CD4-positive, alpha-beta T cell treated with Interleukin-2 at 100 ng/mL for 4 hours (primary cell): ENCODE data around the gene NUP205.
A peak's percentile ranks its signal among the peaks of the same experiment; 100 is the strongest.
"Not testable (repeated sequence)": the region's sequence is repeated elsewhere in the genome, so short reads cannot be mapped to it uniquely, and the experiment has no call there.

Experiments
- DNase-seq: peaks from one replicate; pipeline ENCODE4 v3.0.0-alpha.2; 2020; ENCODE audit warnings: low spot score

Gene NUP205

DNA sequence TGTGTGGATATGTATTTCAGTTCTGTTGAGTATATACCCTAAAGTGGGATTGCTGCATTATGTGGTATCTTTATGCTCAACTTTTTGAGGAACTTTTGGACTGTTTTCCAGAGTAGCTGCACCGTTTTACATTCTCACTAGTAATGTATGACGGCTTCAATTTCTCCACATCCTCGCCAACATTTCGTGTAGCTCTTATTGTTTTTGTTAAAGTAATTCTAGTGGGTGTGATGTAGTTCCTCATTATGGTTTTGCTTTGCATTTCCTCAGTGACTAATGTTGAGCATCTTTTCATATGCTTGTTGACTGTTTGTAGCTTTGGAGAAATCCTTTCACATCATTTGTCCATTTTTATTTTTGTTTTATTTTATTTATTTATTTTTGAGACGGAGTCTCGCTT, 109.1 kb downstream of the NUP205 start:
- peak; percentile 1 for DNase-seq

DNA sequence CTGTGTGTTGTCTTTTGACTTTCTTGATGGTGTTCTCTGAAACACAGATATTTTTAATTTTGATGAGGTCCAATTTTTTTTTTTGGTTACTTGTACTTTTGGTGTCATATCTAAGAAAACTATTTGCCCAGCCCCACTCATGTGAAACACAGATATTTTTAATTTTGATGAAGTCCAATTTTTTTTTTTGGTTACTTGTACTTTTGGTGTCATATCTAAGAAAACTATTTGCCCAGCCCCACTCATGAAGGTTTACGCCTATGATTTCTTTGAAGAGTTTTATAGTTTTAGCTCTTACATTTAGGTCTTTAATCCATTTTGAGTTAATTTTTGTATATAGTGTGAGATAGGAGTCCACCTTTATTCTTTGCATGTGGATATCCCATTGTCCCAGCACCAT, 109.9 kb downstream of the NUP205 start:
- not testable (repeated sequence) for DNase-seq

- not testable (repeated sequence) for DNase-seq
These were observed 111.2 kb downstream of the NUP205 start for GRCh38 chr7:135668852-135669395.

DNA sequence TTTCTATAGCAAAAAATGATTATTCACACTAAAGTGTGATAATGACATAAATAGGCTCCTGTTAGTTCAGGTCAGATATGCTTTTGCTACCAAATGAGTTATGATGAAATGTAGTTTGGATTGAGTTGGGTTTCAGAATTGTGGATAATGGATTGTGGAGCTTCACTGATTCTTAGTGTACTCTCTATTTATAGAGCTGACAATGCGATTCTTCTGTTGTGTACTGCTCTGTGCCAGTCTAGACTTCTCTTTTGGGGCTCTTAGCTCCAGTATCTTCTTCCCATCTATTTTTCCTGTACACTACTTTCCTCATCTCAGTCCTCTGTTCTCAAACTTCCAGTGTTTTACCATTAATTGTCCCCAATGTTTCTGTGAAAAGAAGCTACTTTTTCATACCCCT, 112.1 kb downstream of the NUP205 start:
- DNase-seq, result no peak

- DNase-seq, result no peak
These were observed 112.5 kb downstream of the NUP205 start for GRCh38 chr7:135670179-135670578.

GRCh38 chr7:135672560-135673359, 115.0 kb downstream of the NUP205 start:
- DNase-seq, result peak; percentile 19

DNA sequence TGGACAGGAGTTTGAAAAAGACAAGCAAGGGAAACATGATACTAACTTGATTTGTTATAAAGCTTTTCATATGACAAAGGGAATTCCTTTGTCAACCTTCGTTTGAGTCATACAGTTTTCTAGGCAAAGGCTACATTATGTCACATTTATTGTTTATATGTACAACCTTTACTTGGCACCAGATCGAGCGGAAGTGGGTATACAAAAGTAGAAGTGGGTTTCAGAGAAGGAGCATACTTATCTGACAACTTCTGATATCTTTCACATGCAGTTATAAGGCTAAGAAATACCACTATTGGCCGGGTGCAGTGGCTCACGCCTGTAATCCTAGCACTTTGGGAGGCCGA, 115.6 kb downstream of the NUP205 start:
- DNase-seq, result no peak

DNA sequence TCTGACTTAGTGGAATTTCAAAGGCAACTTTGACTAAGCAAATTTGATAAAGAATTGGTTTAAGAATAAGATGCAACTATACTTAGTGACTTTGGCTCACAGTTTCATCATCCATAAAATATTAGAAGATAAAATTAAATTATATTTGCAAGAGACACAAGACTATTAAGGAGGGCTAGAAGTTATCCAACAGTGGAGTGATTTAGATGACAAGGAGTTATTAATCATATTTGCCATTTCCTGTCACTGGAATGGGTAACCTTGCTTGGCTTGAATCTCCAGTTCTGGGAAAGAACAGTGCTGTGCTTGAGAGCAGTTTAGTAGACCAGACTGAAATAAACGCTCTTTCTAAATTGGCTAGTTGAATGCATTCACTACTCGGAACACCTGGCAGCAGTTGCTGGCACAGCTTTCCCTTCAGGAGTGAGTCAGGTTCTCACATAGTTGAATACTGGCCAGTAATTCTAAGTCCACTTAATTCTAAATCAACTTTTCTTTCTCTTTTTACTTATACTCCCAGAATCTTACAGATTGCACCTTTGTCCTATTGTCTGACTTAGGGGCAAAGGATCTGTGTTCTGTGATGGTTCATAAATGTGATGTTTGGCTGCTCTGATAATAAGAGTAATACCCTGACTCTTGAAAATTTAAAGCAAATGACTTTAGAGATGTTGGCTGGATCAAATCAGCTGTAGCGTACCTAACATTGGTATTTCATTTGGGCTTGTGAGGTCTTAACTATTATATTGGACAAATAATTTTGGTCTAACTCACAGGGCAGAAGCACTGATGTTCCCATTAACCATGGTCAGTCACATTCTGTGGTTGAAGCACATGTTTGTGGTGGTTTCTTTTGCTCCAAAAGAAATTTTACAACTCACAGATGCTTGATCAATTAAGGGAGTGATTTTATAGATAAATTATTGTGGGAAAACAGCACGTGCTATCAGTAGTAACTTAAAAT, 121.2 kb downstream of the NUP205 start:
- DNase-seq, result no peak

DNA sequence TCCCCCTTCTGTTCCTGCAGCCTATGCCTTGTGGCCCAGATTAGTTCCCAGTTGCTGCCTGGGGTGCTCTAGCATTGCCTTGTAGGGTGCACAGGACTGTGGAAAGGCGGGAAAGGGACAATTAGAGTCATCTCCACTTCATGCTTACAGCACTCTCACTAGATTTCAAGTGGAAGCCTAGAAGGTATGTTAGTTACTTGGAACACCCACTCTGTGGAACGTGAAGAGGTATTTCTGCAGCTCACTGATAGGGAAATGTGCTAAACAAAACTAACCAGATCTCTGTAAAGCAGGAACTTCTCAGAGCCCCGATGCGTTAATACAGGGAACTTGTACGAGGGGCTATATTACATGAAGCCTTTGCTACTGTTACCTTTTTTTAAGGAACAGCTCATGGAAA, 124.0 kb downstream of the NUP205 start:
- no peak for DNase-seq

DNA sequence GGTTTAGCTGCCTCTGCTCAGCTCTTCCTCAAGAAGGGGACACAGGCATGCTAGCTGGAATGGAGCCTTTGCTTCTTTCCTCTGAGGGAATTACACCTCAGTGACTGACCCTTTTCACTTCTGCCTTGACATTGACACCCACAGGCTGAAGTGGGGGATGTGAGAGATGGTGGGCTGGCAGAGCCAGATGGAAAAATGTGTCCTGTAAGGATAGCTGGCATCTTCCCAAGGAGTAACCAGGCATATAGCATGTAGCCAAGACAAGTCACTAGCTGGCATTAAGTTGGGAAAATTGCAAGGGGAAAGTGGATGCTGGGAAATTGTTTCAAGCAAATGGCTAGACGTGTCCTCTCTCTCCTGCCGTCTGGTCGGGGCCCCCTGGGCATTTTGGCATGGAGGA, 124.5 kb downstream of the NUP205 start:
- DNase-seq, result no peak

- DNase-seq, result no peak
These were observed 125.9 kb downstream of the NUP205 start for GRCh38 chr7:135683609-135684008.

DNA sequence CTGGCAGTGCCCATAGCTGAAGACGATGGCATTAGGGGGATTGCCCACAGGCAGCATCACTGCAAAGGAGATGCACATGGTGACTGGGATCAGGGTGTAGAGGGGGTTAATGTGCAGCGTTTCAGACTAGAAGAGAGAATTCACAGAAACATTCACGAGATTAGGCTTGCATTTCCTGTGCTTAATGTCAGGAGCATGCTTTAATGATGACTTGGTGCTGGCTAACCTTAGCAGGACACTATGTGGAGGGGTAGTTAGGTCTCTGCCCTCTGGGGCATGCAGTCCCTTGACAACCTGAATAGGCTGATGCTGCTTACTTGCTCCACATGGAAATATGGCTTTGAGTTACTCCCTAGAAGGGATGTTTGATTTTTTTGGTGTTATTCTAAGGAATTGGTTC, 126.4 kb downstream of the NUP205 start:
- no peak for DNase-seq

- DNase-seq, result no peak
These were observed 127.0 kb downstream of the NUP205 start for GRCh38 chr7:135684699-135685098.

DNA sequence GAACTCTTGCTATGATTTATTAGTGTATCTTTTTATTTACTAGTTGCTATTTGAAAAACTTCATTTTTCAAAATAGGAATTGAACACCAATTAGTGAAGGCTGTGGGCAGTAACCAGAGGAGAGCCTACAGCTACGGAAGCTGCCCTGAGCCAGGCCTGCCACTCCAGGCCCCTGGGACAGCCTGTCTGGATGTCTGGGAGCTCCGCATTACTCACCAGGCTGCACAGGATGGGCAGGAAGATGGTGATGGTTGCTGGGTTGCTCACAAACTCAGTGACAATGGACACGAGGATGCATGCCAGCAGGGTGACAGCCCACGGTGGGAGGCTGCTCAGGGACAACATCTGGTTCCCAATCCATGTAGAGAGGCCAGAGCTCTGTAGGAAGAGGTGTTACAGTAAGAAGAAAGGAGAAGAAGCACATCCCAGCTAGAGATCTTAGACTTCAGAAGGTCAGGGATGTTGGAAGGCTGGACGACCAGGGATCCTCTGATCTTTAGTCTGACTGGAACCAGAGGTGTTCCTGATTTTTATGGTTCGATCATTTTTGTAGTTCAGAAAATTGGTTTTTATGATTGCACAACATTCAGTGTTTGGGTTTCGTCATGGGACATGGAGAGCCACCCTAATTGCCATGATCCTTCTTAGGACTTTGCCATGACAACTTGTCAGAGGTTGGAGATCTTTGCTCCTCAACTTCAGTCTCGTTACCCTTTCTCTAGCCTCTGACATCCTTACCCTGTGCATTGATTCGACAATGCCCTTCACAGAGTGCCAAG, 127.8 kb downstream of the NUP205 start:
- DNase-seq, result no peak

GRCh38 chr7:135687466-135687865, 129.7 kb downstream of the NUP205 start:
- DNase-seq, result no peak

- no peak for DNase-seq
These were observed 132.8 kb downstream of the NUP205 start for GRCh38 chr7:135690566-135690965.

DNA sequence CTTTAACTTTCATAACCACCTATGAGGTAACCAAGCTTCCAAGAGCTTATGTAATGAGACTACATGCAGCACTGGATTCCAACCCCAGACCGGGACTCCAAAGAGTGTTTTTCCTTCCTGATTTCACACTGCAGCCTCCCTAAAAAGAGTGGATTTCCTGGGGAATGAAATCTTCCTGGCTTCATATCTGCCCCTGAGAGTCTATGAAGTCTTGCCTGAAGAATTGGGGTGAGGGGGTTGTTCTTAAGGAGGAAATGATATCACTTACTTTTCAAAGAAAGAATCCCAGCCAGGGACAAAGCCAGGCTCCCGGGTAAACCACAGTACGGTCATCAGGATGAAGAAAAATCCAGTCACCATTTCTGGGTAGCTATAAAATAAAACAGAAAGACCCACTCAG, 134.3 kb downstream of the NUP205 start:
- DNase-seq, result no peak

DNA sequence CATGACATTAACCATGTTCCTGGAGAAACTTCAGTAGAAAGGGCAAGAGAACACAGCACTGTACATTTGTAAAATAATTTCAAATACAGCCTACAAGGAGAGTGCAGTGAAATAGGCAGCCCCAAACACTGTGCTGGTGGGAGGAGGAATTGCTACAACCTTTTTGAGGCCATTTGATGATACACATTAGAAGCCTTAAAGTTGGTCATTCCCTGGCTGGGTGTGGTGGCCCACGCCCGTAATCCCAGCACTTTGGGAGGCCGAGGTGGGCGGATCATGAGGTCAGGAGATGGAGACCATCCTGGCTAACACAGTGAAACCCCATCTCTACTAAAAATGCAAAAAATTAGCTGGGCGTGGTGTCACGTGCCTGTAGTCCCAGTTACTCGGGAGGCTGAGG, 134.9 kb downstream of the NUP205 start:
- not testable (repeated sequence) for DNase-seq

GRCh38 chr7:135693558-135693957, 135.8 kb downstream of the NUP205 start:
- no peak for DNase-seq

DNA sequence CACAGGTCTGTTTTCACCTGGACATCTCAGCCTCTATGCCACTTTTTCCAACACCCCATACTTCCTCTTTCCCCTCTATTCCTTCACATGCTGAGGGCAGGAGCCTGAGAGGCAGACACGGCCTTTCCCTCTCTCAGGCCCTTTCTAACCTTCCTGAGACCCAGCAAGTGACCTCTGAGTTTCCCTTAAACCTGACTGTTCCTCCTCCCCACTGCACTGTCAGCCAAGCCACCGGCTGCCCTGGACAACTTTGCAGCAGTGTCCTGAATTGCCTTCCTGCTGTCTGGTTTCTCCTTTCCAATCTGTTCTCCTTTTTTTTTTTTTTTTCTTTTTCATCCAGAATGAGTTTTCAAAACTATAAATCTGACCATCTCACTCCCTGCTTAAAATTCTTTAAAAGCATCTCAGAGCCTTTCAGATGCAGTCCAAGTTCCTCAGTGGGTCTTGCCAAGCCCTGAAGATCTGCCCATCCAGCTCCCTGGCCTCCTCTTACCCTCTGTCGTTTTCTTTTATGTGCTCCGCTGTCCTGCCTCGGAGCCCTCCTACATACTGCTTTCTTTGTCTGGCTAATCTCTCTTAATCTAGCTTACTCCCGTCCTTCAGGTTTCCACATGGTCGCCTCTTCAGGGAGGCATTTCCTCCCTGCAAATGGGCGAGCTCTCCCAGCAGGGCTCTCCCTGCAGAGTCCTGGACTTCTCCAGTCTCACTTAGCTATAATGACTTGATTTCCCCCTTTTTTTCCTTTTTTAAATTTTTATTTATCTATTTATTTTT, 139.7 kb downstream of the NUP205 start:
- DNase-seq, result no peak
